ENCODE results near the gene GTPBP1.

Gene GTPBP1

GRCh38 chr22:38740116-38740723 lies 34.5 kb downstream of the GTPBP1 start:
- no peak for DNase-seq (ENCODE audit: low read depth in 2 of 2)

GRCh38 chr22:38740754-38741153 lies 35.0 kb downstream of the GTPBP1 start:
- no peak for DNase-seq (ENCODE audit: low read depth in 2 of 2)

- DNase-seq (ENCODE audit: low read depth in 2 of 2) = no peak
These were observed 35.4 kb downstream of the GTPBP1 start for GRCh38 chr22:38741166-38741565.

GRCh38 chr22:38741576-38741975 lies 35.8 kb downstream of the GTPBP1 start:
- no peak for DNase-seq (ENCODE audit: low read depth in 2 of 2)

GRCh38 chr22:38742176-38742942 lies 36.6 kb downstream of the GTPBP1 start:
- no peak for DNase-seq (ENCODE audit: low read depth in 2 of 2)

- no peak for DNase-seq (ENCODE audit: low read depth in 2 of 2)
These were observed 39.2 kb downstream of the GTPBP1 start for GRCh38 chr22:38744981-38745380.

GRCh38 chr22:38745676-38746460 lies 40.1 kb downstream of the GTPBP1 start:
- no peak for DNase-seq (ENCODE audit: low read depth in 2 of 2)

- DNase-seq (ENCODE audit: low read depth in 2 of 2) = no peak
These were observed 42.9 kb downstream of the GTPBP1 start for GRCh38 chr22:38748487-38749136.

GRCh38 chr22:38750104-38750503 lies 44.4 kb downstream of the GTPBP1 start:
- DNase-seq (ENCODE audit: low read depth in 2 of 2) = no peak

GRCh38 chr22:38750638-38751037 lies 44.9 kb downstream of the GTPBP1 start:
- DNase-seq (ENCODE audit: low read depth in 2 of 2) = no peak

GRCh38 chr22:38751066-38751421 lies 45.3 kb downstream of the GTPBP1 start:
- no peak for DNase-seq (ENCODE audit: low read depth in 2 of 2)

- peak in 1 of 2 donors; percentile 59 for DNase-seq (ENCODE audit: low read depth in 2 of 2)
These were observed 45.9 kb downstream of the GTPBP1 start for GRCh38 chr22:38751422-38752346.

- DNase-seq (ENCODE audit: low read depth in 2 of 2) = no peak
These were observed 48.4 kb downstream of the GTPBP1 start for GRCh38 chr22:38753948-38754750.

GRCh38 chr22:38754751-38755154 lies 49.0 kb downstream of the GTPBP1 start:
- DNase-seq (ENCODE audit: low read depth in 2 of 2) = peak in 1 of 2 donors; percentile 34

- DNase-seq (ENCODE audit: low read depth in 2 of 2) = peak in 1 of 2 donors; percentile 33
These were observed 49.6 kb downstream of the GTPBP1 start for GRCh38 chr22:38755155-38755910.

- DNase-seq (ENCODE audit: low read depth in 2 of 2) = peak; percentile 87 to 91
These were observed 50.3 kb downstream of the GTPBP1 start, which contains the start of gene SUN2 for GRCh38 chr22:38755911-38756532. Gene SUN2, minus strand, starts transcription at chr22:38755998. Its CDS starts 3,370 bp downstream, at chr22:38752628.

GRCh38 chr22:38756711-38757463 lies 51.1 kb downstream of the GTPBP1 start:
- DNase-seq (ENCODE audit: low read depth in 2 of 2) = no peak

- DNase-seq (ENCODE audit: low read depth in 2 of 2) = no peak
These were observed 51.7 kb downstream of the GTPBP1 start for GRCh38 chr22:38757464-38757757.

Data from stimulated activated CD4-positive, alpha-beta T cell treated with anti-CD3 and anti-CD28 coated beads, Interleukin-4, amount 100 ng/mL, for 48 hours (primary cell).